Measurements from ENCODE around the gene WNT7A.

WNT7A gene

DNA sequence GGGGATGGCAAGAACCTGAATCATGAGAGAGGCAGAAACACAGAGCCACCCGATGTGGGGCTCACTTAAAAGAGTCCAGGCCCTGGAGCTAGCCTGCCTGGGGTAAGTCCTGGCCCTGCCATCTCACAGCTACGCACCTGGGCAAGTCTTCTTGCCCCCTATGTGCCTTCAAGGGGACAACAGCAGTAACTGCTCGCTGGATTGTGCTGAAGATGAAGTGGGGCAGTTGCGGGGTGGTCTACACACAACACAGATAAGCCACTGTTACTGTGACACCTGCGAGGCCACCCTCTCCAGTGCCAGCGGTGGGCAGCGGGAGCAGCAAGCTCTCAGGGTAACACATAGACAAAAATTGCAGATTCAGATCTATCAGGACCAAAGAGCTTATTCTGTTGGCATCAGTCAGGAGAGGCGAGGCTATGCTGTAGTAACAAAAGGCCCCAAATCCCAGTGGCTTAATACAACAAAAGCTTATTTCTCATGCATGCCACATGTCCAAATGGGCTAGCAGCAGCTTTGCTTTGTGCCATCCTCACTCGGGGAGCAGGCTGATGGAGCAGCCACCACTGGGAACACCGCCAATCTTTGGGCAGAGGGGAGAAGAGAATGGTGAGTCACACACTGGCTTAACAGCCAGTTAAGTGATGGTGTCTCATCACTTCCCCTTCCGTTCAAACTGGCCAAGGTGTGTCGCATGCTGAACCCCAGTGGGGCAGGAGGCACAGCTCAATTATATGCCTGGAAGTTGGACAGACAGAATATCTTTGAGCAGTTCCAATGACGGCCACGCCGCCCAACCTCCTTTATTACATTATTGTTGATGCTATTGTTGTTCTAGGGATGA is 78.3 kb downstream of the WNT7A start:
- Mint-ChIP-seq H3K27ac (no peak overlapping the region), H3K9me3 (peaks cover 5% of the 10 kb centered on the region), H3K4me3 (no peak overlapping the region), H3K4me1 (peaks cover 4% of the 10 kb centered on the region), H3K36me3 (ENCODE audit: low read depth) (no peaks in the 10 kb centered on the region), H3K27me3 (ENCODE audit: low read depth, poor library complexity) (peaks cover 24% of the 10 kb centered on the region)
- no peak for DNase-seq
- TF ChIP-seq, protein P1, sequence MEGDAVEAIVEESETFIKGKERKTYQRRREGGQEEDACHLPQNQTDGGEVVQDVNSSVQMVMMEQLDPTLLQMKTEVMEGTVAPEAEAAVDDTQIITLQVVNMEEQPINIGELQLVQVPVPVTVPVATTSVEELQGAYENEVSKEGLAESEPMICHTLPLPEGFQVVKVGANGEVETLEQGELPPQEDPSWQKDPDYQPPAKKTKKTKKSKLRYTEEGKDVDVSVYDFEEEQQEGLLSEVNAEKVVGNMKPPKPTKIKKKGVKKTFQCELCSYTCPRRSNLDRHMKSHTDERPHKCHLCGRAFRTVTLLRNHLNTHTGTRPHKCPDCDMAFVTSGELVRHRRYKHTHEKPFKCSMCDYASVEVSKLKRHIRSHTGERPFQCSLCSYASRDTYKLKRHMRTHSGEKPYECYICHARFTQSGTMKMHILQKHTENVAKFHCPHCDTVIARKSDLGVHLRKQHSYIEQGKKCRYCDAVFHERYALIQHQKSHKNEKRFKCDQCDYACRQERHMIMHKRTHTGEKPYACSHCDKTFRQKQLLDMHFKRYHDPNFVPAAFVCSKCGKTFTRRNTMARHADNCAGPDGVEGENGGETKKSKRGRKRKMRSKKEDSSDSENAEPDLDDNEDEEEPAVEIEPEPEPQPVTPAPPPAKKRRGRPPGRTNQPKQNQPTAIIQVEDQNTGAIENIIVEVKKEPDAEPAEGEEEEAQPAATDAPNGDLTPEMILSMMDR (IDR thresholded peaks at IDR 0.05): no peak

DNA sequence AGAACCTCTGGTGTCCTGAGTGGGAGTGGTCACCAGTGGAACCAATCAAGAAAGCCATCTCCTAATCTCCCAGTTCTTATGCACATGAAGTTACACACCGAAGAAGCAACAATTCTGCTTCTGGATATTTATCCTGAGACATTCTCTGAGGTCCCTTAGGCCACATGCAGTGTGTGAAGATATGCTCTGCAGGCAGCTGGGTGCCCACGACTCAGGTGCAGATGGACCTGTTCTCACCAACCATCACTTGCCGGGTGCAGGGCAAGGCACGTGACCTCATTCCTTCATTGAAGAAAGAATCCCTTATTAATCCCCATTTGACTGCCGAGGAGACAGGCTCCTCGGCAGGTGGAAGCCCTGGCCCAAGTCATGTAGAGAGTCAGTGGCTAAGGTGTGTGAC is 79.8 kb downstream of the WNT7A start:
- no peak overlapping the region for H3K4me3 Mint-ChIP-seq
- TF ChIP-seq, protein P1 (IDR thresholded peaks at IDR 0.05): no peak
- H3K27me3 Mint-ChIP-seq (ENCODE audit: low read depth, poor library complexity): peaks cover 21% of the 10 kb centered on the region
- H3K4me1 Mint-ChIP-seq: peaks cover 10% of the 10 kb centered on the region
- H3K27ac Mint-ChIP-seq: no peak overlapping the region
- H3K9me3 Mint-ChIP-seq: no peaks in the 10 kb centered on the region
- no peak for DNase-seq
- no peaks in the 10 kb centered on the region for H3K36me3 Mint-ChIP-seq (ENCODE audit: low read depth)

DNA sequence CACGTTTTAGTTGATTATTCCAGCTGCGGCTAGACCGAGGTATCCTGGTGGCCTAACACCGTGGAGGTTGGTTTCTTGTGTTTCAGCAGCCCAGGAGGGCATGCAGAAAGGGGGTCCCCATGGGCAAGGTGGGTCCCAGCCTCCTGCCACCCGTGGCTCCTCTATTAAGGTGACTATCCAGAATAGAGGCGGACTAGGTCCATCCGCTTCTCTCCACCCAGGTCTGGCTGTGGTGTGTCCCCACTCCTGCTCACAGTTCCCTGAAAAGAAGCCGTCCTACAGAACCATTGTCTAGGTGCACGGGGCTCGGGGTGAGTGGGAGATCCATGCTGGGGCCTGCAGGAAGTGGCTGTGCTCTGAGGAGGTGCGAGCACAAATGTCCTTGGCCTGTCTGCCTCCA is 81.5 kb downstream of the WNT7A start:
- DNase-seq: no peak
- Mint-ChIP-seq H3K4me3 (no peak overlapping the region), H3K36me3 (ENCODE audit: low read depth) (no peaks in the 10 kb centered on the region), H3K9me3 (no peaks in the 10 kb centered on the region), H3K27ac (no peak overlapping the region), H3K27me3 (ENCODE audit: low read depth, poor library complexity) (peaks cover 21% of the 10 kb centered on the region), H3K4me1 (peaks cover 12% of the 10 kb centered on the region)
- TF ChIP-seq, protein P1 (IDR thresholded peaks at IDR 0.05): no peak

DNA sequence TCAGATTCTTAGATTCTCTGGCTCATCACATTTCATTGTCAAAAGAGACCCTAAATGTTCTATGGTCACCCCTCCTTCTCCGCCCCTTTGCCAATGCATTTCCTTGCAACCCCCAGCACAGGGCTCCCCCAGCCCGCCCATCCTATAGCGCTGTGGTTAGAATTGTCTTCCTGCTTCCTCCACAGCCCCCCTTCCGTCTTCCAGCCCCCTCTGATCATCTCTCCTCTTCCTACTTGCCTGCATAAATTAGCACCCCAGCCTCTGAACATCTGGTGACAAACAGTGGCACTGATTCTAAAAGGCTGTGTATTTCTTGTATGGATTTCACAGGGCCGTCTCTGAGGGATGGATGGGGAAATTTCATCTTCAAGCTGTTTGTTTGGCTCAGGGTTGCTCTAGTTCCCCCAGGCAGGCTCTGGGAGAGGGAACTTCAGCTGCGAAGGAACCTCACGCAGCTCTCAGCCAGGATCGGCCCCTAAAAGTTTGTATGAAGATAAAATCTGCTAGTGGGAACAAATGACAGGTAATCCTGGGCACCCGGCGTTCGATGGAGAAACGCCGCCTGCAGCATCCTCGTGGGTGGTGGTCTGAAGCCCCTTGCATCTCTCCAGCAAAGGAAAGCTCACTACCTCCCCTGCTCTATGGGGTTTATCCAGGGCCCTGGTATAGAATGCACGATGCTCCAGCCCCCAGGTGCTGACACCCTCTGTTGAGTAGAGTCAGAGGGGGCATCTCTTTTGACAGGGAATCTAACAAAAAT is 83.0 kb downstream of the WNT7A start:
- DNase-seq: no peak
- no peaks in the 10 kb centered on the region for H3K36me3 Mint-ChIP-seq (ENCODE audit: low read depth)
- peaks cover 21% of the 10 kb centered on the region for H3K4me1 Mint-ChIP-seq
- TF ChIP-seq, protein P1 (IDR thresholded peaks at IDR 0.05): no peak
- peaks cover 12% of the 10 kb centered on the region for H3K27me3 Mint-ChIP-seq (ENCODE audit: low read depth, poor library complexity)
- no peak overlapping the region for H3K27ac Mint-ChIP-seq
- H3K4me3 Mint-ChIP-seq: no peak overlapping the region
- H3K9me3 Mint-ChIP-seq: no peaks in the 10 kb centered on the region

DNA sequence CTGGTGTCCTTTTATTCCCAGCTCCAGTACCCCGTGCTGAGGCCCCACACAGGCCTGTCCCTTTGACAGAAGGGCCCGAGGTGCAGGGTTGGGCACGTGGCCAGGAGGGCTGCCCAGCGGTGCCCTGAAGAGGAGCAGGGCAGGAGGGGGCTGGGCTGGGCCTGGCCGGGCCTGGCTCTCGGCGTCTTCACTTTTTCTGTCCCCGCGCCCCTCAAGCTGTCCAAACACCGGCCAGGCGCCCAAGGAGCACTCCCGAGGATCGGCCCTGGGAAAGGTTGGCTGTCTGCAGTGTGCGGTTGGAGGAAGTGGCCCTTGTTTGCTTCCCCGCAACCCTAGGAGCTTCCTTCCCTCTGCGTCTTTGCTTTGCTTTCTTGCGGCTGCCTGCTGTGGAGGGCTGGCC is 84.1 kb downstream of the WNT7A start:
- Mint-ChIP-seq H3K9me3 (no peaks in the 10 kb centered on the region), H3K36me3 (ENCODE audit: low read depth) (no peaks in the 10 kb centered on the region), H3K4me1 (peaks cover 21% of the 10 kb centered on the region), H3K4me3 (no peak overlapping the region), H3K27ac (no peak overlapping the region), H3K27me3 (ENCODE audit: low read depth, poor library complexity) (peaks cover 13% of the 10 kb centered on the region)
- no peak for DNase-seq
- TF ChIP-seq, protein P1 (IDR thresholded peaks at IDR 0.05): no peak
